ENCODE results near the gene CDK17.

- TF ChIP-seq CTCF (IDR thresholded peaks at IDR 0.05) (no peak), POLR2A (IDR thresholded peaks at IDR 0.05) (no peak)
These were observed 96.6 kb downstream of the CDK17 start for GRCh38 chr12:96303653-96304052.
